ENCODE data around the gene MTARC2.
"Not testable (repeated sequence)": the region's sequence is repeated elsewhere in the genome, so short reads cannot be mapped to it uniquely, and the experiment has no call there.

Gene MTARC2

DNA sequence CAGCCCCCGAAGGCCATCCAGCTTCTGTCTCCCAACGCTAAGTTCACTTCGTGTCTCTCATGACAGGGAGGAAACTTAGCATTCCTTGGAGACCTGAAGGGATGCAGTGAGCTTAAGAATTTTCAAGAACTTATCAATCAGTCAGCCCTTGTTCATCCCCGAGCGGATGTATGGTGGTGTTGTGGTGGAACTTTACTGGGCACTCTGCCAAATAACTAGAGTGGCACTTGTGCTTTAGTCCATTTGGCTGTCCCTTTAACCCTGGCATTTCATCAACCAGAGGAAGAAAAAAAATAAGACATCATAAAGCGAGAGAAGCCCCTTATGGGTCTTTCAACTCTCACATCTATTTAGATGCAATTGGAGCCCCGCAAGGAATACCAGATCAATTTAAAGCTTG is 26.9 kb upstream of the MTARC2 start:
- not testable (repeated sequence) for H3K9ac ChIP-seq (ENCODE audit: low read length); H3K79me1 ChIP-seq (replicated peaks; ENCODE audit: low read length, poor library complexity, severe bottlenecking); DNase-seq; H2AK5ac ChIP-seq (ENCODE audit: low read length, severe bottlenecking); H4K8ac ChIP-seq (ENCODE audit: low read length); H2BK15ac ChIP-seq (ENCODE audit: low read depth, poor library complexity, severe bottlenecking); H2BK120ac ChIP-seq (ENCODE audit: low read depth, low read length); H3K9me3 ChIP-seq (ENCODE audit: control insufficient read depth, low read length); H3K27ac ChIP-seq (ENCODE audit: low read length, poor library complexity, severe bottlenecking); H3K4me3 ChIP-seq (ENCODE audit: insufficient read depth in 1 of 2, low read depth in 1 of 2, low read length in 2 of 2); H3K4me1 ChIP-seq (ENCODE audit: control insufficient read depth, insufficient read depth, low read depth, low read length); H3K4ac ChIP-seq (ENCODE audit: low read depth in 1 of 2, low read length in 2 of 2); H3K27me3 ChIP-seq (ENCODE audit: control insufficient read depth in 1 of 2, insufficient read depth in 1 of 2, low read length in 2 of 2); H3K23ac ChIP-seq (ENCODE audit: low read length in 2 of 2); H3K18ac ChIP-seq (ENCODE audit: low read depth in 1 of 2, low read length in 2 of 2); H4K91ac ChIP-seq (ENCODE audit: low read length); H2BK5ac ChIP-seq (ENCODE audit: low read depth, low read length, poor library complexity, severe bottlenecking); H2BK12ac ChIP-seq (ENCODE audit: low read length in 2 of 2); H3K14ac ChIP-seq (ENCODE audit: low read length in 2 of 2); H3K4me2 ChIP-seq (ENCODE audit: low read length, poor library complexity, severe bottlenecking); H3K36me3 ChIP-seq (ENCODE audit: control insufficient read depth in 1 of 2, insufficient read depth in 2 of 2, low read depth in 1 of 2, low read length in 2 of 2); H2AFZ ChIP-seq (ENCODE audit: low read depth, low read length)
- WGBS, result 92% methylated on average over 3 of the region's 7 CpGs

DNA sequence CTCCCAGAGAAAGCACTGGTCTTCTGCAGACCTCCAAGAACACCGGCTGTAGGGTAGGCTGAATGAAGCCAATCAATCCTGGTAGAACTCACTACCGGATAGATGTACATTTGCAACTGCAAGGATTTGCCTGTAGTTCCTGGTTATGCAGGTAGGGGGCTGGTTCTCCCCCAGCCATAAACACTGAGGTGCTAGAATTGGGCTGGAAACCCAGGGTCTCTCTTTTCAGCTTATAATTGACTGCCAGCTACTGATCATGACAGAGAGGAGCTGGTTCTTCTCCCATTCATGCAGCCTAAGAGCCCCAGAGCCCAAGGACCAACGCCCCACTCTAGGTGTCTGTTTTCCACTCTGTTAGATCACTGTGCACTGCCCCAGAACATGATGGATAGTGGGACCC is 21.5 kb upstream of the MTARC2 start:
- H2BK15ac ChIP-seq (ENCODE audit: low read depth, poor library complexity, severe bottlenecking), result no peak overlapping the region
- no peak overlapping the region for H3K4ac ChIP-seq (ENCODE audit: low read depth in 1 of 2, low read length in 2 of 2)
- H3K4me3 ChIP-seq (ENCODE audit: insufficient read depth in 1 of 2, low read depth in 1 of 2, low read length in 2 of 2), result no peak overlapping the region
- no peak overlapping the region for H3K4me2 ChIP-seq (ENCODE audit: low read length, poor library complexity, severe bottlenecking)
- H3K14ac ChIP-seq (ENCODE audit: low read length in 2 of 2), result no peak overlapping the region
- no peak for DNase-seq
- H4K91ac ChIP-seq (ENCODE audit: low read length), result no peak overlapping the region
- H2BK120ac ChIP-seq (ENCODE audit: low read depth, low read length), result no peak overlapping the region
- no peaks in the 10 kb centered on the region for H3K36me3 ChIP-seq (ENCODE audit: control insufficient read depth in 1 of 2, insufficient read depth in 2 of 2, low read depth in 1 of 2, low read length in 2 of 2)
- no peak overlapping the region for H2AK5ac ChIP-seq (ENCODE audit: low read length, severe bottlenecking)
- H3K79me1 ChIP-seq (replicated peaks; ENCODE audit: low read length, poor library complexity, severe bottlenecking), result no peaks in the 10 kb centered on the region
- no peak overlapping the region for H3K18ac ChIP-seq (ENCODE audit: low read depth in 1 of 2, low read length in 2 of 2)
- H3K27ac ChIP-seq (ENCODE audit: low read length, poor library complexity, severe bottlenecking), result no peak overlapping the region
- no peaks in the 10 kb centered on the region for H3K27me3 ChIP-seq (ENCODE audit: control insufficient read depth in 1 of 2, insufficient read depth in 1 of 2, low read length in 2 of 2)
- no peak overlapping the region for H2AFZ ChIP-seq (ENCODE audit: low read depth, low read length)
- H2BK5ac ChIP-seq (ENCODE audit: low read depth, low read length, poor library complexity, severe bottlenecking), result no peak overlapping the region
- H3K9ac ChIP-seq (ENCODE audit: low read length), result no peak overlapping the region
- no peak overlapping the region for H3K23ac ChIP-seq (ENCODE audit: low read length in 2 of 2)
- 82% methylated on average over 3 of the region's 3 CpGs for WGBS
- H4K8ac ChIP-seq (ENCODE audit: low read length), result no peak overlapping the region
- no peaks in the 10 kb centered on the region for H3K4me1 ChIP-seq (ENCODE audit: control insufficient read depth, insufficient read depth, low read depth, low read length)
- no peaks in the 10 kb centered on the region for H3K9me3 ChIP-seq (ENCODE audit: control insufficient read depth, low read length)
- H2BK12ac ChIP-seq (ENCODE audit: low read length in 2 of 2), result no peak overlapping the region

DNA sequence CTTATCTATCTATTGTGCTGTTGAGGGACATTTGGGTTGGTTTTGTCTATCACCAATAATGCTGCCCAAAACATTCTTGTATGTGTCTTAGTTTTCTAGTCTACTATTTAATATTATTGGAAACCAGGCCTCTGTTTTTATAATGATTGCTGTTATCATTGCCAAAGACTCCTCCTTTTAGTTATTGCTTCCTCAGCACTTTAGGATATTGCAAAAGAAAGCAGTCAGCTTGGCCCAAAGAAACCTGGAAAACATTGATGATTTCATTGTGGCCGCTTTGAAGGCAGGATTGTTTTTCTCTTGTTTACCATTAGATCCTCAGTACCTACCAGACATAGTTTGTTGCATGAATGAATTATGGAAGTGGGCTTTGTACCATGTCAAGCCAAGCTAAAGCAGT is 20.6 kb upstream of the MTARC2 start:
- H3K4me1 ChIP-seq (ENCODE audit: control insufficient read depth, insufficient read depth, low read depth, low read length), result no peaks in the 10 kb centered on the region
- H3K27me3 ChIP-seq (ENCODE audit: control insufficient read depth in 1 of 2, insufficient read depth in 1 of 2, low read length in 2 of 2), result no peaks in the 10 kb centered on the region
- no peak overlapping the region for H3K4me2 ChIP-seq (ENCODE audit: low read length, poor library complexity, severe bottlenecking)
- no peak overlapping the region for H3K27ac ChIP-seq (ENCODE audit: low read length, poor library complexity, severe bottlenecking)
- no peak overlapping the region for H2BK15ac ChIP-seq (ENCODE audit: low read depth, poor library complexity, severe bottlenecking)
- no peaks in the 10 kb centered on the region for H3K36me3 ChIP-seq (ENCODE audit: control insufficient read depth in 1 of 2, insufficient read depth in 2 of 2, low read depth in 1 of 2, low read length in 2 of 2)
- H3K18ac ChIP-seq (ENCODE audit: low read depth in 1 of 2, low read length in 2 of 2), result no peak overlapping the region
- H2AFZ ChIP-seq (ENCODE audit: low read depth, low read length), result no peak overlapping the region
- no peak overlapping the region for H2BK12ac ChIP-seq (ENCODE audit: low read length in 2 of 2)
- no peak overlapping the region for H3K14ac ChIP-seq (ENCODE audit: low read length in 2 of 2)
- H3K79me1 ChIP-seq (replicated peaks; ENCODE audit: low read length, poor library complexity, severe bottlenecking), result no peaks in the 10 kb centered on the region
- DNase-seq, result no peak
- no peak overlapping the region for H2BK5ac ChIP-seq (ENCODE audit: low read depth, low read length, poor library complexity, severe bottlenecking)
- H3K4me3 ChIP-seq (ENCODE audit: insufficient read depth in 1 of 2, low read depth in 1 of 2, low read length in 2 of 2), result no peak overlapping the region
- H3K9me3 ChIP-seq (ENCODE audit: control insufficient read depth, low read length), result no peaks in the 10 kb centered on the region
- no peak overlapping the region for H2AK5ac ChIP-seq (ENCODE audit: low read length, severe bottlenecking)
- no peak overlapping the region for H2BK120ac ChIP-seq (ENCODE audit: low read depth, low read length)
- H4K91ac ChIP-seq (ENCODE audit: low read length), result no peak overlapping the region
- no peak overlapping the region for H4K8ac ChIP-seq (ENCODE audit: low read length)
- no peak overlapping the region for H3K9ac ChIP-seq (ENCODE audit: low read length)
- 100% methylated on average over 1 of the region's 1 CpG for WGBS
- H3K4ac ChIP-seq (ENCODE audit: low read depth in 1 of 2, low read length in 2 of 2), result no peak overlapping the region
- no peak overlapping the region for H3K23ac ChIP-seq (ENCODE audit: low read length in 2 of 2)

DNA sequence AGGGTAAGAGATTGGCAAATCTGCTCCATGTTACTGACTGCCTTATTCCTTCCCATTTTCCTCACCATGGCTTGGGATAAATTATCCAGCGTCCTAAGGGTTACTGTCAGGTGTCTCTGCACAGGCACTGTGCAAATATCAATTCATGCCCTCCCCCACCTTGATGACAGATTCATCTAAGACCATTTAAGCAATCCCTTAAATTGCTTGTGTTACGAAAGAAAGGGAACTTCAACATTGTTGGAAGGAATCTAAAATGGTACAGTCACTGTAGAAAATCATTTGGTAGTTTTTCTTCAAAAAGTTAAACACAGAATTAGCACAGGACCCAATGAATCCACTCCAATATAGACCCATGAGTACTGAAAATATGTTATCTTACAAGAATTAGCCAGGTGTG is 17.6 kb upstream of the MTARC2 start:
- no peak overlapping the region for H3K4me3 ChIP-seq (ENCODE audit: insufficient read depth in 1 of 2, low read depth in 1 of 2, low read length in 2 of 2)
- no peak overlapping the region for H3K4me2 ChIP-seq (ENCODE audit: low read length, poor library complexity, severe bottlenecking)

More for the DNA sequence above, 17.6 kb upstream of the MTARC2 start:
- no peak overlapping the region for H3K14ac ChIP-seq (ENCODE audit: low read length in 2 of 2)
- H3K4ac ChIP-seq (ENCODE audit: low read depth in 1 of 2, low read length in 2 of 2), result no peak overlapping the region
- H3K23ac ChIP-seq (ENCODE audit: low read length in 2 of 2), result no peak overlapping the region
- no peak overlapping the region for H2BK15ac ChIP-seq (ENCODE audit: low read depth, poor library complexity, severe bottlenecking)
- no peak overlapping the region for H3K18ac ChIP-seq (ENCODE audit: low read depth in 1 of 2, low read length in 2 of 2)
- 75% methylated on average over 1 of the region's 2 CpGs for WGBS
- H3K27ac ChIP-seq (ENCODE audit: low read length, poor library complexity, severe bottlenecking), result no peak overlapping the region
- no peaks in the 10 kb centered on the region for H3K36me3 ChIP-seq (ENCODE audit: control insufficient read depth in 1 of 2, insufficient read depth in 2 of 2, low read depth in 1 of 2, low read length in 2 of 2)
- H2BK5ac ChIP-seq (ENCODE audit: low read depth, low read length, poor library complexity, severe bottlenecking), result no peak overlapping the region
- H2BK12ac ChIP-seq (ENCODE audit: low read length in 2 of 2), result no peak overlapping the region
- H4K8ac ChIP-seq (ENCODE audit: low read length), result no peak overlapping the region
- H3K4me1 ChIP-seq (ENCODE audit: control insufficient read depth, insufficient read depth, low read depth, low read length), result peaks cover 5% of the 10 kb centered on the region
- no peak overlapping the region for H2AFZ ChIP-seq (ENCODE audit: low read depth, low read length)
- no peak overlapping the region for H3K9ac ChIP-seq (ENCODE audit: low read length)
- no peak overlapping the region for H2AK5ac ChIP-seq (ENCODE audit: low read length, severe bottlenecking)
- H3K79me1 ChIP-seq (replicated peaks; ENCODE audit: low read length, poor library complexity, severe bottlenecking), result no peaks in the 10 kb centered on the region
- no peak overlapping the region for H4K91ac ChIP-seq (ENCODE audit: low read length)
- H3K9me3 ChIP-seq (ENCODE audit: control insufficient read depth, low read length), result no peaks in the 10 kb centered on the region
- H3K27me3 ChIP-seq (ENCODE audit: control insufficient read depth in 1 of 2, insufficient read depth in 1 of 2, low read length in 2 of 2), result no peaks in the 10 kb centered on the region
- H2BK120ac ChIP-seq (ENCODE audit: low read depth, low read length), result no peak overlapping the region
- no peak for DNase-seq

Data from mesenchymal stem cell (in vitro differentiated cells and primary cell).